22Rv1 (cell line): ENCODE measurements around the gene SNF8.

Experiments used
- H3K27ac ChIP-seq: fragments of 450-650 bp; 2 replicates; pipeline ENCODE4 v1.5.1; 2017
- CTCF ChIP-seq: fragments of 450-650 bp; IDR thresholded peaks from 2 replicates; pipeline ENCODE4 v1.5.1; 2017; ENCODE audit warnings: mild to moderate bottlenecking
- ZFX ChIP-seq: fragments of 450-650 bp; IDR thresholded peaks from 2 replicates; pipeline ENCODE4 v1.6.1; 2017; ENCODE audit warnings: antibody characterized with exemption, borderline replicate concordance

Gene SNF8

GRCh38 chr17:48910370-48910769 is 34.3 kb downstream of the SNF8 start:
- H3K27ac ChIP-seq: peak overlapping the region; percentile 91

GRCh38 chr17:48909783-48910182 is 34.9 kb downstream of the SNF8 start:
- TF ChIP-seq ZFX: no peak
- no peak for TF ChIP-seq CTCF
- H3K27ac ChIP-seq: peak overlapping the region; percentile 91

More at GRCh38 chr17:48910370-48910769, 34.3 kb downstream of the SNF8 start:
- no peak for TF ChIP-seq ZFX

GRCh38 chr17:48908853-48909394 is 35.7 kb downstream of the SNF8 start:
- TF ChIP-seq ZFX: no peak
- TF ChIP-seq CTCF: no peak
- H3K27ac ChIP-seq: peak overlapping the region; percentile 91

GRCh38 chr17:48908047-48908843 is 36.4 kb downstream of the SNF8 start, which contains the start of gene UBE2Z:
Gene UBE2Z (plus strand): TSS chr17:48908407. CDS start chr17:48908504, 97 bp downstream.
- H3K27ac ChIP-seq: peak within 1 kb of the TSS; percentile 91
- TF ChIP-seq ZFX: no peak
- peak; percentile 76 for TF ChIP-seq CTCF

- peak overlapping the region; percentile 91 for H3K27ac ChIP-seq
- no peak for TF ChIP-seq ZFX
- TF ChIP-seq CTCF: no peak
These were observed 37.0 kb downstream of the SNF8 start for GRCh38 chr17:48907713-48908046.

GRCh38 chr17:48905987-48906515 is 38.6 kb downstream of the SNF8 start:
- no peak overlapping the region for H3K27ac ChIP-seq
- TF ChIP-seq CTCF: no peak
- TF ChIP-seq ZFX: no peak

- no peak overlapping the region for H3K27ac ChIP-seq
- TF ChIP-seq CTCF (no peak), ZFX (no peak)
These were observed 40.2 kb downstream of the SNF8 start for GRCh38 chr17:48904428-48904827.
